Measurements from ENCODE around the gene RBM38.

DNA sequence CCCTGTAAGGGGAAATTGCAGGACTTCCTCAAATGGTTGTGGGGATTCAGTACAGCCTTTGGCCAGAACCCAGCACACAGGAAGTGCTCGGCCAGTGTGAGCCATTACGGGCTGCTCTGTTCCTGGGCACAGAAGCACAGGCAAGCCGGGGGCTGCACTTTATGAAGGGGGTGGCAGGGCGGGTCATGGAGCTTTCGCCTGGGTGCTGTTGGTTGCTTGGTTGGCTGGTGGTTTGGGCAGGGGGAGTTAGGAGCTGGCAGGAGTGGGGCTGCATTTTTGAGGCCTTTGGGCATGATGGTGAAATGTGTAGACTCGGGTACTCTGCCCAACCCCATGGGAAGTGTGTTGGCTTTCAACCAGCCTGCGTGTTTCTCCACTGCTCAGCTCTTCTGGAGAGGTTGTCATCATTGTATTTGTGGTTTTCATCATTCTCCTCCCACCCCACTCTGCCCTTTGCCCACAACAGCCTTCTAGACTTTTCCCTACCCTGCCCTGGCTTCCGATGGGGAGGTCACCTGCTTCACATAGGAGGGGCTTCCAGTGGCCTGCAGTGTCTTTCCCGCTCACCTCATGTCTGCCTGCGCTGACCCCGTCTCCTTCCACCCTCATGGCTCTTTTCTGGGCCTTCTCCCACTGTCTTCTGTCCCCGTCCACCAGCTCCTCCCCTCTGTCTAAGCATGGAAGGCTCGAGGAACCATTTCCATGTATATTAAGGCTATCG lies 16.1 kb upstream of the RBM38 start:
- no peak for TF ChIP-seq POLR2A (IDR thresholded peaks at IDR 0.05; ENCODE audit: low read depth)
- TF ChIP-seq, protein P1, sequence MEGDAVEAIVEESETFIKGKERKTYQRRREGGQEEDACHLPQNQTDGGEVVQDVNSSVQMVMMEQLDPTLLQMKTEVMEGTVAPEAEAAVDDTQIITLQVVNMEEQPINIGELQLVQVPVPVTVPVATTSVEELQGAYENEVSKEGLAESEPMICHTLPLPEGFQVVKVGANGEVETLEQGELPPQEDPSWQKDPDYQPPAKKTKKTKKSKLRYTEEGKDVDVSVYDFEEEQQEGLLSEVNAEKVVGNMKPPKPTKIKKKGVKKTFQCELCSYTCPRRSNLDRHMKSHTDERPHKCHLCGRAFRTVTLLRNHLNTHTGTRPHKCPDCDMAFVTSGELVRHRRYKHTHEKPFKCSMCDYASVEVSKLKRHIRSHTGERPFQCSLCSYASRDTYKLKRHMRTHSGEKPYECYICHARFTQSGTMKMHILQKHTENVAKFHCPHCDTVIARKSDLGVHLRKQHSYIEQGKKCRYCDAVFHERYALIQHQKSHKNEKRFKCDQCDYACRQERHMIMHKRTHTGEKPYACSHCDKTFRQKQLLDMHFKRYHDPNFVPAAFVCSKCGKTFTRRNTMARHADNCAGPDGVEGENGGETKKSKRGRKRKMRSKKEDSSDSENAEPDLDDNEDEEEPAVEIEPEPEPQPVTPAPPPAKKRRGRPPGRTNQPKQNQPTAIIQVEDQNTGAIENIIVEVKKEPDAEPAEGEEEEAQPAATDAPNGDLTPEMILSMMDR (IDR thresholded peaks at IDR 0.05): no peak

Measured in esophagus muscularis mucosa (tissue), 3 donors.